NCI-H2196 treated with DMSO at 0.1 percent for 48 hours (cell line): ENCODE results near the gene CEBPB.
"Not testable (repeated sequence)": the region's sequence is repeated elsewhere in the genome, so short reads cannot be mapped to it uniquely, and the experiment has no call there.

Source experiments
- DNase-seq: peaks from one replicate; lab custom pipeline; 2025; ENCODE audit not compliant: unreplicated experiment; lab: John Stamatoyannopoulos, UW

The CEBPB gene

DNA sequence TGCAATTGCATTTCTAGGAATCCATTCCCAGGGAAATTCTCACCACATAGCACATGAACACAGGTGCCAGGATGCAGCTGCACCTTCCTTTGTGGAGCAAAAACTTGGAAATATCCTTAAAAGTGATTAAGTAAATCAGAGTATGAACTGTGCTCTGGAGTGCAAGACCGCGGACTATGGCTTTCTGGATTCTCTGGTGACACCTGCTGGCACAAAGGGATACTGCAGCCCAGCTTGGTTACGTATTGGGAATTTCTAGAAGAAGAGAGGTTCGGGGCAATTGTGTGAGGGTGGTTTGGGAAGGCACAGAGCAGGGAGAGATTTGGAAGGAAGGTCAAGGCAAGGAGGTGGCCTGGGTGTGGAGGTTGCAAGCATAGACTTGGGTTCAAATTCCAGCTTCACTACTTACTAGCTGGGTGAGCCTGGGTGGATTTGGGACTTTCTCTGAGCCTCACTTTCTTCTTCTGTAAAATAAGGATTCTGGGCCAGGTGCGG lies 21.3 kb upstream of the CEBPB start:
- peak; percentile 40 for DNase-seq

DNA sequence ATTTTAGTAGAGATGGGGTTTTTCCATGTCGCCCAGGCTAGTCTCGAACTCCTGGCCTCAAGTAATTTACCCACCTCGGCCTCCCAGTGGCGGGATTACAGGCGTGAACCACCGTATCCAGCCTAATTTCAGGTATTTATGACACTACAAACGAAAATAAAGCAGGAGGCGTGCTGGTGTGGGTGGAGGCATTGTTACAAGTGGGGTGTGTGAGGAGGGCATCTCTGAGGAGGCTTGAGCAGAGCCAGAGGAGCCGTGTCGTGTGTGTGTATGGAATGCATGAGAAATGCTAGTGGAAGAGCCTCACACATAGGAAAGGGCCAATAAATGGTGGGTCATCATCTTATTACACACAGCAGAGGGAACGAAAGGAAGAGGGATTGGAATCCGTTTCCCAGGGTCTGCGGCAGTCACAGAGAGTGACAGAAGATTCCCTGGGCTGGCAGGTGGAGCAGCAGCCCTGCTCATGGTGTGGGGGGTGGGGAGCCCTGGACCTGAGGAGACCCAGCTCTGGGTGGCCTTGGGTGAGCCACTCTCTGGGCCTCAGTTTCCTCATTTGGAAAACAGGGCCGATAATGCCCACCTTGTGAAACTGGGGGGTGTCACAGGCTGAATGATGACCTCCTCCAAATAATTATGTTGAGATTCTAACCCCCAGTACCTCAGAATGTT lies 19.9 kb upstream of the CEBPB start:
- DNase-seq = no peak

GRCh38 chr20:50172347-50173013 lies 18.1 kb upstream of the CEBPB start:
- peak; percentile 65 for DNase-seq

GRCh38 chr20:50174456-50174855 lies 16.2 kb upstream of the CEBPB start:
- DNase-seq = no peak

- no peak for DNase-seq
Observed at GRCh38 chr20:50175938-50176933, 14.4 kb upstream of the CEBPB start.

GRCh38 chr20:50178672-50179071 lies 12.0 kb upstream of the CEBPB start:
- not testable (repeated sequence) for DNase-seq

DNA sequence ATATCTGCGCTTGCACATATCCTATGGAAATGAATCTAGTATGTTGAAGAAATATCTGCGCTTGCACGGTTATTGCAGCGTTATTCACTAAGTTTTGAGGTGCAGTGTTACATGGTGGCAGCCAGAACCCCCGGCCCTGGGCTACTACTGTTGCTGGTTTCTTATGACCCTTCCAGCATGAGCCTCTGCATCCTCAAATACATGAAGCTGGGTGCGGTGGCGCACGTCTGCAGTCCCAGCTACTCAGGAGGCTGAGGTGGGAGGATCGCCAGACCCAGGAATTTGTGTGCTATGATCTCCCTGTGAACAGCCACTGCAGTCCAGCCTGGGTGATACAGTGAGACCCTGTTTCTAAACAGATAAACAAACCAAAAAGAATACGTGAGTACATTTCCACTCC lies 9.3 kb upstream of the CEBPB start:
- DNase-seq = no peak

GRCh38 chr20:50182346-50182745 lies 8.3 kb upstream of the CEBPB start:
- no peak for DNase-seq

DNA sequence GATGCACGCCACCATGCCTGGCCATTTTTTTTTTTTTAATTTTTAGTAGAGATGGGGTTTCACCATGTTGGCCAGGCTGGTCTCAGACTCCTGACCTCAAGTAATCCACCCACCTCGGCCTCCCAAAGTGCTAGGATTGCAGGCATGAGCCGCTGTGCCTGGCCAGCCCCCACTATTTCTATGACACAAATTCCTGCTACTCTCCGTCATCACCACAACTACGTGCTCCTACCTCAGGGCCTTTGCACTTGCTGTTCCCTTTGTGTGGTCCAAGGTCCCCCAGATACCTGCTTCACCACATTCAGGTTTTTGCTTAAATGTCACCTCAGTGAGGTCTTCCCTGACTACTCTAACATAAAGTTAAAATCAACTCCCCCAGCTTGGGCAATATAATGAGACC lies 5.2 kb upstream of the CEBPB start:
- DNase-seq = no peak

GRCh38 chr20:50186151-50186885 lies 4.3 kb upstream of the CEBPB start:
- peak; percentile 39 for DNase-seq

DNA sequence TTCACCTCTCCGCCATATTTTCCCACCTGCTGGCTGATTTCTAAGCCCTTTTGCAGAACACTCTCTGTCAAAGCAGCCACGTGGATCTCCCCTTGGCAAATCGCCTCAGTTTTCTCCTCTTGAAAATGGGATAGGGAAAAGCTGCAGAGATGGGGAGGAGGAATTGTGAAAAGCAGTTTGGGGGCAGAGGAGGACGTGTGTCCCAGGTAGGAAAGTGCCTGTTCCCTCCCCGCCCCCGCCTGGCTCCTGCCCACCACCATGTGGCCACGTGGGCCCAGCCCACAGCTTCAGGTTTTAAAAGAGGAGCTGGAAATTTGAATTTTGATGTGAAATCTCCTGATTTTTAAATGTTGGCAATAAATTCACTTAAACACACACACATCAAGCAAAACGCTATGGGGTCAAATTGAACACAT lies 3.6 kb upstream of the CEBPB start:
- no peak for DNase-seq

- DNase-seq = no peak
Observed at GRCh38 chr20:50187403-50188051, 3.1 kb upstream of the CEBPB start.

DNA sequence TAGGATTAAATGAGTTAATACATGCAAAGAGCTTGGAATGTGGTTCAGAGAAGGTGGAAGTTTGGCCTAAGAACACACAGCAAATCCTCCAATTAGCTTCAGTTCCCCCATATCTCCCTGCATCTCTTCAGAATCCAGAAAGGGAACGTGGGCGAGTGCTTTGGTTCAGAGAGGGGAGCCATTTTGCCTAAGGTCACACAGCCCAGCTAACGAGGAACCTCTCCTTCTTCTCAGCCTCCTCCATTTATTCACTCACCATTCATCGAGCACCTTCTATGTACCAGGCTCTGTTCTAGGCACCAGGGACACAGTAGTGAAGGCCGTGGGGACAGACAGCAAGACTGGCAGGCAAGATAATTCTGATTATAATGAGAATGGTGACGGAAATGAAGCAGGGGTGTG lies 2.3 kb upstream of the CEBPB start:
- no peak for DNase-seq

DNA sequence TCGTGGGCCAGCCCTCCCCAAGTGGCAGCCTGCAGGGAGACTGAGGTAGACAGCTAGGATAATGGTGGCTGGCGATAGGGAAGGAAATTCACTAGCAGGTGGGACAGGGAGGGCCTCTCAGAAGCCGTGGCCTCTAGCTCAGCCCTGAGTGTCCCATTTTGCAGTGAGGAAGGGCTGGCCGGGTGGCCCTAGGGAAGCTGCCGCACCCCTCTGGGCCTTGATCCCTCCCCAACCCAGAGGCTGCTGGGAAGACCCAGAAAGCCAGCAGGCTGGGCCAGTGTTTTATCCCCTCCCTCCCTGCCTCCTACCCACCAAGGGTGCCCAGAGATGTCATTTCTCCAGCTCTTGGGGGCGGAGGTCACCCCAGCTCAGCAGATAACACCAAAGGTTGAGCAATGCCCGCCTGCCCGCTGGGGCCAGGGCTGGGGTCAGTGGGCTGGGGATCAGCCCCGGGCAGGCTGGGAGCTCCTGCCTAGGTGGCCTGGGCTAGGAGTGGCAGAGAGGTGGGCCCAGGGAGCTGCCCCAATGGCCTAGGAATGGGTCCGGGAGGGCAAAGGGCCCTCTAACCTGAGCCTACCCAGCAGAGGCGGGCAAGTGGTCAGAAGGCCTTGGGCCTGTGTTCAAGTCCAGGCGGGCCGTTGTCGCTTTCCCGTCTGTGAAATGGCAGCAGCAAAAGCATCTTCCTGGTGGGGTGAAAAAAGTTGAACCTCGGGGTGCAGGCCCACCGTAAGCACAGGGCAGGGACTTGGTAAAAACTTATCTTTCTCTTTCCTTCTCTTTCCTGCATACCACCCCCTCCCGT lies 1.6 kb upstream of the CEBPB start:
- DNase-seq = no peak

GRCh38 chr20:50189681-50190250 lies 864 bp upstream of the CEBPB start:
- no peak for DNase-seq

GRCh38 chr20:50191065-50191543 lies 474 bp downstream of the CEBPB start:
- peak; percentile 34 for DNase-seq

DNA sequence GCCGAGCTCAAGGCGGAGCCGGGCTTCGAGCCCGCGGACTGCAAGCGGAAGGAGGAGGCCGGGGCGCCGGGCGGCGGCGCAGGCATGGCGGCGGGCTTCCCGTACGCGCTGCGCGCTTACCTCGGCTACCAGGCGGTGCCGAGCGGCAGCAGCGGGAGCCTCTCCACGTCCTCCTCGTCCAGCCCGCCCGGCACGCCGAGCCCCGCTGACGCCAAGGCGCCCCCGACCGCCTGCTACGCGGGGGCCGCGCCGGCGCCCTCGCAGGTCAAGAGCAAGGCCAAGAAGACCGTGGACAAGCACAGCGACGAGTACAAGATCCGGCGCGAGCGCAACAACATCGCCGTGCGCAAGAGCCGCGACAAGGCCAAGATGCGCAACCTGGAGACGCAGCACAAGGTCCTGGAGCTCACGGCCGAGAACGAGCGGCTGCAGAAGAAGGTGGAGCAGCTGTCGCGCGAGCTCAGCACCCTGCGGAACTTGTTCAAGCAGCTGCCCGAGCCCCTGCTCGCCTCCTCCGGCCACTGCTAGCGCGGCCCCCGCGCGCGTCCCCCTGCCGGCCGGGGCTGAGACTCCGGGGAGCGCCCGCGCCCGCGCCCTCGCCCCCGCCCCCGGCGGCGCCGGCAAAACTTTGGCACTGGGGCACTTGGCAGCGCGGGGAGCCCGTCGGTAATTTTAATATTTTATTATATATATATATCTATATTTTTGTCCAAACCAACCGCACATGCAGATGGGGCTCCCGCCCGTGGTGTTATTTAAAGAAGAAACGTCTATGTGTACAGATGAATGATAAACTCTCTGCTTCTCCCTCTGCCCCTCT lies 1.1 kb downstream of the CEBPB start:
- DNase-seq = peak; percentile 16
